SHP77 (cell line): ENCODE data around the gene BICRAL.
A peak's percentile ranks its signal among the peaks of the same experiment; 100 is the strongest.
"Not testable (repeated sequence)": the region's sequence is repeated elsewhere in the genome, so short reads cannot be mapped to it uniquely, and the experiment has no call there.

Experiments used
- DNase-seq, 2 experiments: peaks; one replicate each; lab custom pipeline; 2025; lab: John Stamatoyannopoulos, UW

BICRAL gene

GRCh38 chr6:42781796-42782688, at the start of gene BICRAL:
Gene BICRAL, plus strand, starts transcription at chr6:42782052. Its CDS starts 39,971 bp downstream, at chr6:42822023.
- peak in 1 of 2 experiments; percentile 51 for DNase-seq

- DNase-seq: not testable (repeated sequence)
Measured at GRCh38 chr6:42733867-42734481, 47.9 kb upstream of the BICRAL start.

GRCh38 chr6:42735976-42736375, 45.9 kb upstream of the BICRAL start:
- DNase-seq: no peak

- DNase-seq: no peak
Measured at GRCh38 chr6:42740725-42741124, 41.1 kb upstream of the BICRAL start.

GRCh38 chr6:42742116-42742894, 39.5 kb upstream of the BICRAL start:
- DNase-seq: peak; percentile 78 to 81

- DNase-seq: peak in 1 of 2 experiments; percentile 18
Measured at GRCh38 chr6:42744351-42744893, 37.4 kb upstream of the BICRAL start.

- no peak for DNase-seq
Measured at GRCh38 chr6:42745083-42745639, 36.7 kb upstream of the BICRAL start.

- DNase-seq: peak; percentile 95 to 98
Measured at GRCh38 chr6:42745640-42746462, 36.0 kb upstream of the BICRAL start, which contains the start of gene TBCC. Gene TBCC, minus strand, starts transcription at chr6:42746103. Its CDS starts 30 bp downstream, at chr6:42746073.

GRCh38 chr6:42746463-42747391, 35.1 kb upstream of the BICRAL start:
- peak; percentile 87 to 89 for DNase-seq

GRCh38 chr6:42748203-42748898, 33.5 kb upstream of the BICRAL start:
- DNase-seq: no peak

GRCh38 chr6:42751055-42751454, 30.8 kb upstream of the BICRAL start:
- DNase-seq: no peak

GRCh38 chr6:42754759-42755158, 27.1 kb upstream of the BICRAL start:
- DNase-seq: no peak

GRCh38 chr6:42756722-42757121, 25.1 kb upstream of the BICRAL start:
- no peak for DNase-seq

GRCh38 chr6:42758756-42759430, 23.0 kb upstream of the BICRAL start:
- DNase-seq: no peak

- DNase-seq: no peak
Measured at GRCh38 chr6:42761287-42762067, 20.4 kb upstream of the BICRAL start.

- DNase-seq: no peak
Measured at GRCh38 chr6:42762426-42762859, 19.4 kb upstream of the BICRAL start.

- no peak for DNase-seq
Measured at GRCh38 chr6:42762950-42763349, 18.9 kb upstream of the BICRAL start.
